CD8-positive, alpha-beta memory T cell (primary cell): ENCODE measurements around the gene TEKT5. TPM values are rescaled to one million over a fixed set of nuclear protein-coding genes. Genes with fewer than 3 reads are reported as not detected.

Experiments used
- CTCF ChIA-PET: fragments of 350-600 bp; sonication (Branson Sonifier 250); formaldehyde crosslinking; loops from one replicate; lab custom pipeline; 2021; ENCODE audit warnings: antibody characterized with exemption; lab: Charles Lee
- POLR2A ChIA-PET: fragments of 350-600 bp; sonication (Branson Sonifier 250); formaldehyde crosslinking; loops from one replicate; lab custom pipeline; 2021; ENCODE audit warnings: antibody characterized with exemption; lab: Charles Lee
- DNase-seq, 5 donors: peaks; one replicate each; pipeline versions ENCODE4 v3.0.0 to v3.0.0-alpha.2; 2020 to 2022; ENCODE audit warnings: mixed read lengths in 1 of 5
- H3K27ac ChIP-seq: one replicate; pipeline ENCODE4 v1.7.0; 2013; ENCODE audit warnings: low read depth, mild to moderate bottlenecking, low read length, moderate library complexity
- H3K27me3 ChIP-seq: 2 replicates; pipeline ENCODE4 v1.7.0; 2013; ENCODE audit warnings: low read length, mild to moderate bottlenecking; ENCODE audit not compliant: insufficient read depth, poor library complexity, severe bottlenecking
- H3K36me3 ChIP-seq: 2 replicates; pipeline ENCODE4 v1.7.0; 2013; ENCODE audit warnings: mild to moderate bottlenecking, low read length, moderate library complexity; ENCODE audit not compliant: insufficient read depth
- H3K4me1 ChIP-seq: 2 replicates; pipeline ENCODE4 v1.7.0; 2013; ENCODE audit warnings: mild to moderate bottlenecking, low read length, moderate library complexity; ENCODE audit not compliant: insufficient read depth
- H3K4me3 ChIP-seq: 2 replicates; pipeline ENCODE4 v1.7.0; 2013; ENCODE audit warnings: mild to moderate bottlenecking, low read length
- H3K9me3 ChIP-seq: 2 replicates; pipeline ENCODE4 v1.7.0; 2013; ENCODE audit warnings: mild to moderate bottlenecking, low read length
- H3K27ac Mint-ChIP-seq, 8 donors: one replicate each; pipeline ENCODE4 v1.8.0; 2020 to 2021; ENCODE audit warnings: mixed read lengths in 8 of 8, mild to moderate bottlenecking in 6 of 8, inconsistent platforms in 3 of 8, moderate library complexity in 3 of 8
- H3K27me3 Mint-ChIP-seq, 2 donors: one replicate each; pipeline ENCODE4 v1.8.0; 2020 to 2021; ENCODE audit warnings: mixed read lengths in 2 of 2, mild to moderate bottlenecking in 1 of 2, moderate library complexity in 1 of 2
- H3K36me3 Mint-ChIP-seq, 3 donors: one replicate each; pipeline ENCODE4 v1.8.0; 2020 to 2021; ENCODE audit warnings: mixed read lengths in 3 of 3, inconsistent platforms in 1 of 3, mild to moderate bottlenecking in 1 of 3
- H3K4me1 Mint-ChIP-seq, 3 donors: one replicate each; pipeline ENCODE4 v1.8.0; 2020 to 2021; ENCODE audit warnings: mixed read lengths in 3 of 3, inconsistent platforms in 1 of 3, mild to moderate bottlenecking in 1 of 3
- H3K4me3 Mint-ChIP-seq, 7 donors: one replicate each; pipeline ENCODE4 v1.8.0; 2020 to 2021; ENCODE audit warnings: mixed read lengths in 7 of 7, mild to moderate bottlenecking in 6 of 7, moderate library complexity in 4 of 7, inconsistent platforms in 2 of 7
- H3K9me3 Mint-ChIP-seq, 5 donors: one replicate each; pipeline ENCODE4 v1.8.0; 2020 to 2022; ENCODE audit warnings: mixed read lengths in 5 of 5, mild to moderate bottlenecking in 3 of 5, moderate library complexity in 2 of 5, inconsistent platforms in 1 of 5
- polyA plus RNA-seq: library from polyadenylated mRNA; unstranded; fragments of 300-500 nt; fragmentation: Illumina TruSeq; gene quantifications from one replicate; pipeline ENCODE4 v1.2.3, GENCODE V29; 2021
- total RNA-seq, 2 experiments: library from RNA; stranded (reverse); gene quantifications; one replicate each; pipeline ENCODE4 v1.2.3, GENCODE V29; 2021

TEKT5 gene
- total and polyA plus RNA-seq, 3 experiments from 2014 or later = not detected

- peak in 2 of 5 donors; percentile 19 to 58 for DNase-seq
- Histone ChIP-seq H3K27me3 (no peaks in the 10 kb centered on the region), H3K36me3 (no peaks in the 10 kb centered on the region), H3K27ac (no peak overlapping the region), H3K9me3 (no peaks in the 10 kb centered on the region), H3K4me3 (no peak overlapping the region), H3K4me1 (peaks cover 14% of the 10 kb centered on the region)
- Mint-ChIP-seq H3K9me3 (no peaks in the 10 kb centered on the region), H3K36me3 (peaks cover 0 to under 1% (median 0%) of the 10 kb centered on the region in 3 donors), H3K4me3 (no peak overlapping the region), H3K27me3 (no peaks in the 10 kb centered on the region), H3K27ac (peak overlapping the region in 2 of 8 donors; percentile 63 to 79), H3K4me1 (peaks cover 20 to 40% (median 33%) of the 10 kb centered on the region in 3 donors)
- ChIA-PET CTCF (interaction anchor here (1.1 to 6.1 kb wide), 6 partner anchors 7 to 481 kb away, joined by 3 to 63 read pairs (median 7); no protein-coding TSS in a partner anchor), POLR2A (interaction anchor here (0.6 kb wide), 1 partner anchor 427 kb away, joined by 3 read pairs; no protein-coding TSS in a partner anchor)
Measured at GRCh38 chr16:10738231-10739077, 43.7 kb upstream of the TEKT5 start.

DNA sequence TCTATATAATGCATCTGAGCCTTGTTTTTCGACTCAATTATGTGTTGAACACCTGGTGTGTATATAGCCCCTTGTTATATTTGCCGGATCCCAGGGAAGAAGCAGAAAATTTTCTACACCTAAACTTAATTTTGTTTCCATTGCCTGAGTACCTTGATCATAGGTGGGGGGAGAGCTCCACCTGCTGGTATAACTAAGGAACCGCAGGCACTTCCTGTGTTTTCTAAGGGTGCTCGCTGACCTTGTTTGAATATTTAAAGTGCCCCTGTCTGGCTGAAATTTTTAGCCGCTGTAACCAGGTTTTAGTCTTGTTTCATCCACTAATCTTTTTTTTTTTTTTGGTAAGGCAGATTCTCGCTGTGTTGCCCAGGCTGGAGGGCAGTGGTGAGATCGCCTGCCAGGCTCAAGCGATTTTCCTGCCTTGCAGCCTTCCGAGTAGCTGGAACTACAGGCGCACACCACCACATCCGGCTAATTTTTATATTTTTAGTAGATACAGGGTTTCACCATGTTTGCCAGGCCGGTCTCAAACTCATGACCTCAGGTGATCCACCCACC is 42.4 kb upstream of the TEKT5 start:
- H3K4me1 ChIP-seq = peaks cover 10% of the 10 kb centered on the region
- H3K27me3 Mint-ChIP-seq = no peaks in the 10 kb centered on the region
- no peak overlapping the region for H3K27ac ChIP-seq
- peaks cover 15 to 34% (median 26%) of the 10 kb centered on the region in 3 donors for H3K4me1 Mint-ChIP-seq
- H3K36me3 ChIP-seq = no peaks in the 10 kb centered on the region
- H3K36me3 Mint-ChIP-seq = peaks cover 0 to 5% (median 0%) of the 10 kb centered on the region in 3 donors
- CTCF ChIA-PET = interaction anchor here (0.7 to 6.1 kb wide), 12 partner anchors 8 to 990 kb away, joined by 3 to 63 read pairs (median 4); no protein-coding TSS in a partner anchor
- H3K9me3 Mint-ChIP-seq = peaks cover 0 to 4% (median 0%) of the 10 kb centered on the region in 5 donors
- peak overlapping the region; percentile 32 to 92 (median 76) for H3K27ac Mint-ChIP-seq
- H3K4me3 Mint-ChIP-seq = peak overlapping the region in 6 of 7 donors; percentile 55 to 81 (median 76)
- DNase-seq = peak; percentile 47 to 80 (median 70)
- POLR2A ChIA-PET = interaction anchor here (0.6 to 0.7 kb wide), 4 partner anchors 16 to 935 kb away, joined by 3 to 9 read pairs (median 4); no protein-coding TSS in a partner anchor
- H3K9me3 ChIP-seq = no peaks in the 10 kb centered on the region
- H3K4me3 ChIP-seq = peak overlapping the region; percentile 21
- no peaks in the 10 kb centered on the region for H3K27me3 ChIP-seq

- ChIA-PET POLR2A (no interaction called here), CTCF (interaction anchor here (0.9 to 2.1 kb wide), 2 partner anchors 216 to 218 kb away, joined by 3 to 5 read pairs; no protein-coding TSS in a partner anchor)
- Mint-ChIP-seq H3K4me3 (no peak overlapping the region), H3K36me3 (peaks cover 0 to 5% (median 1%) of the 10 kb centered on the region in 3 donors), H3K27me3 (no peaks in the 10 kb centered on the region), H3K9me3 (peaks cover 0 to 4% (median 0%) of the 10 kb centered on the region in 5 donors), H3K4me1 (no peaks in the 10 kb centered on the region), H3K27ac (no peak overlapping the region)
- no peaks in the 10 kb centered on the region for H3K27me3 ChIP-seq
- H3K4me3 ChIP-seq = no peak overlapping the region
- H3K36me3 ChIP-seq = no peaks in the 10 kb centered on the region
- H3K9me3 ChIP-seq = no peaks in the 10 kb centered on the region
- H3K4me1 ChIP-seq = no peaks in the 10 kb centered on the region
- DNase-seq = no peak
- no peak overlapping the region for H3K27ac ChIP-seq
Measured at GRCh38 chr16:10731790-10732189, 37.1 kb upstream of the TEKT5 start.

DNA sequence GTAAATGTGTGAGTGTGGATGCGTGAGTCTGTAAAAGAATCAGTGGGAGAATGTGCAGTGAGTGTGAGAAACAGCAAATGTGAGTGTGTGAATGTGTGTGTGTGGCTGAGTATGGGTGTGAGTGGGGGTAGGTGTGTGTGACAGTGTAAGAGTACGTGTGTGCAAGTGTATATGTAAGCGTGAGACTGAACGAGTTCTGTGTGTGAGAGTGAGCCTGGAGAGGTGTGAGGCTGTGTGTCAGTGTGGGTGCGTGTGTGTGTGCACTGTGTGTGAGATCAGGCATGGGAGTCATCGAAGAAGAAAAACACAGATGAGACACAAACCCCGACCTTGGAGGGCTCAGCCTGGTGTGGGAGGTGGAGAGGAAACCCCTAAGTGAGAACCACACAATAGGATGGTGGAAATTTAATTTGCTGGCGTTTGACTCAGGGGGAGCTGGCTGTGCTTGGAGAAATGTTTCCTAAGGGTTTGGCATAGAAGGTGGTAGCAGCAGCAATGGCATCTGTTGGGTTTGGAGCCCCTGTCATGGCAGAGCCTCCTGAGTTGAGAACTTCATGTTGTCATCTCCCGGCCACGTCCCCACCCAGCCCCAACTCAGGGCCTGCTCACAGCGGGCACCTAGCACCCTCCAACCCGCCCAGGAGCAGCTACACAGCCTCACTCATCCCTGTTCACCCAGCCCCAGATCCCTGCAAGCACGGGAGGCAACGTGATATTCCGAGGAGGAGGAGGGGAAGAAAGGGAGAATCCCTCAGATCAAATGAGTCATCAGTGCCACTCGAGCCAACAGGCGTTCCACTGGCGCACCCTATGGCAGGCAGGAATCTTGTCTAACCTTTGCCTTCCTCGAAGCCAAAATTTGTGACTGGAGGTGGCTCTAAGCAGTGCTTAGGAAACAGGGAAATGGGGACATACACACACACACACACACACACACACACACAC is 34.6 kb upstream of the TEKT5 start:
- ChIA-PET CTCF (no interaction called here), POLR2A (no interaction called here)
- Histone ChIP-seq H3K9me3 (no peaks in the 10 kb centered on the region), H3K27ac (no peak overlapping the region), H3K4me1 (no peaks in the 10 kb centered on the region), H3K36me3 (no peaks in the 10 kb centered on the region), H3K27me3 (no peaks in the 10 kb centered on the region), H3K4me3 (no peak overlapping the region)
- Mint-ChIP-seq H3K4me3 (no peak overlapping the region), H3K27ac (no peak overlapping the region), H3K4me1 (no peaks in the 10 kb centered on the region), H3K36me3 (peaks cover 0 to 5% (median 1%) of the 10 kb centered on the region in 3 donors), H3K27me3 (no peaks in the 10 kb centered on the region), H3K9me3 (peaks cover 0 to 4% (median 0%) of the 10 kb centered on the region in 5 donors)
- DNase-seq = no peak

GRCh38 chr16:10728003-10728887 is 33.5 kb upstream of the TEKT5 start:
- Mint-ChIP-seq H3K4me1 (no peaks in the 10 kb centered on the region), H3K36me3 (peaks cover 0 to 3% (median 1%) of the 10 kb centered on the region in 3 donors), H3K27ac (no peak overlapping the region), H3K4me3 (no peak overlapping the region), H3K27me3 (no peaks in the 10 kb centered on the region), H3K9me3 (peaks cover 0 to 2% (median 0%) of the 10 kb centered on the region in 5 donors)
- Histone ChIP-seq H3K9me3 (no peaks in the 10 kb centered on the region), H3K27me3 (no peaks in the 10 kb centered on the region), H3K4me3 (no peak overlapping the region), H3K4me1 (no peaks in the 10 kb centered on the region), H3K36me3 (no peaks in the 10 kb centered on the region), H3K27ac (no peak overlapping the region)
- ChIA-PET CTCF (no interaction called here), POLR2A (no interaction called here)
- no peak for DNase-seq

GRCh38 chr16:10708969-10709368 is 14.2 kb upstream of the TEKT5 start:
- Mint-ChIP-seq H3K27ac (no peak overlapping the region), H3K36me3 (no peaks in the 10 kb centered on the region), H3K4me3 (no peak overlapping the region), H3K9me3 (no peaks in the 10 kb centered on the region), H3K27me3 (peaks cover 16 to 22% of the 10 kb centered on the region in 2 donors), H3K4me1 (no peaks in the 10 kb centered on the region)
- CTCF ChIA-PET = no interaction called here
- no peaks in the 10 kb centered on the region for H3K4me1 ChIP-seq
- H3K4me3 ChIP-seq = no peak overlapping the region
- no peak overlapping the region for H3K27ac ChIP-seq
- POLR2A ChIA-PET = no interaction called here
- H3K36me3 ChIP-seq = no peaks in the 10 kb centered on the region
- DNase-seq = no peak
- no peaks in the 10 kb centered on the region for H3K9me3 ChIP-seq
- no peaks in the 10 kb centered on the region for H3K27me3 ChIP-seq

- Histone ChIP-seq H3K36me3 (no peaks in the 10 kb centered on the region), H3K4me1 (no peaks in the 10 kb centered on the region), H3K27ac (no peak overlapping the region), H3K4me3 (no peak overlapping the region), H3K27me3 (no peaks in the 10 kb centered on the region), H3K9me3 (no peaks in the 10 kb centered on the region)
- POLR2A ChIA-PET = no interaction called here
- H3K9me3 Mint-ChIP-seq = no peaks in the 10 kb centered on the region
- H3K4me1 Mint-ChIP-seq = no peaks in the 10 kb centered on the region
- H3K27me3 Mint-ChIP-seq = peaks cover 2 to 13% of the 10 kb centered on the region in 2 donors
- H3K36me3 Mint-ChIP-seq = no peaks in the 10 kb centered on the region
- H3K4me3 Mint-ChIP-seq = no peak overlapping the region
- CTCF ChIA-PET = no interaction called here
- DNase-seq = no peak
- no peak overlapping the region for H3K27ac Mint-ChIP-seq
Measured at GRCh38 chr16:10699756-10700155, 5.0 kb upstream of the TEKT5 start.
